GM10266 (cell line): ENCODE data around the gene ZNF264.
"Not testable (repeated sequence)": the region's sequence is repeated elsewhere in the genome, so short reads cannot be mapped to it uniquely, and the experiment has no call there.

Experiments used
- DNase-seq: peaks from one replicate; pipeline ENCODE4 v3.0.0; 2012; ENCODE audit errors: extremely low spot score
- TF ChIP-seq, protein P1 (sequence below): IDR thresholded peaks from 2 replicates; pipeline ENCODE4 v1.5.1; 2012; ENCODE audit warnings: mild to moderate bottlenecking, low read depth; ENCODE audit not compliant: control insufficient read depth, insufficient read depth; ENCODE audit errors: missing control alignments

The ZNF264 gene

DNA sequence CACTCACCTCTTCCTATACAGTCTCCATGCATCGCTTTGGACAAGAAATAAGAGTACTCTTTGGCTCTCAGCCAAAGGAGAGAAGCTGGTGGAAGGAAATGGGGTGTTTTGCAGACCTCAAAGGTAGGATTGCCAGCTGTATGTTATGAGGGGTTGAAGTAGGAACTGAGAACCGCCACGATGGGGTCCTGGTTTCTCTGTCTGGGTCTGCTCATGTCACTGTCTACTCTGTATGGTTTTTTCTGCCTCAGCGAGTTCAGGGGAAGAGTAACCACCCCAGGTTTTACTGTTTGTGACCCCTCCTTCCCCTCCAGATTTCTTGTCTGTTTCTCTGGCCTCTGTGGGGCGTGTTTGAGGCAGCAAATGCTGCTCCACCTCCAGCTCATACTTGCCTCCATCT, 53.2 kb downstream of the ZNF264 start:
- no peak for DNase-seq
- TF ChIP-seq, protein P1, sequence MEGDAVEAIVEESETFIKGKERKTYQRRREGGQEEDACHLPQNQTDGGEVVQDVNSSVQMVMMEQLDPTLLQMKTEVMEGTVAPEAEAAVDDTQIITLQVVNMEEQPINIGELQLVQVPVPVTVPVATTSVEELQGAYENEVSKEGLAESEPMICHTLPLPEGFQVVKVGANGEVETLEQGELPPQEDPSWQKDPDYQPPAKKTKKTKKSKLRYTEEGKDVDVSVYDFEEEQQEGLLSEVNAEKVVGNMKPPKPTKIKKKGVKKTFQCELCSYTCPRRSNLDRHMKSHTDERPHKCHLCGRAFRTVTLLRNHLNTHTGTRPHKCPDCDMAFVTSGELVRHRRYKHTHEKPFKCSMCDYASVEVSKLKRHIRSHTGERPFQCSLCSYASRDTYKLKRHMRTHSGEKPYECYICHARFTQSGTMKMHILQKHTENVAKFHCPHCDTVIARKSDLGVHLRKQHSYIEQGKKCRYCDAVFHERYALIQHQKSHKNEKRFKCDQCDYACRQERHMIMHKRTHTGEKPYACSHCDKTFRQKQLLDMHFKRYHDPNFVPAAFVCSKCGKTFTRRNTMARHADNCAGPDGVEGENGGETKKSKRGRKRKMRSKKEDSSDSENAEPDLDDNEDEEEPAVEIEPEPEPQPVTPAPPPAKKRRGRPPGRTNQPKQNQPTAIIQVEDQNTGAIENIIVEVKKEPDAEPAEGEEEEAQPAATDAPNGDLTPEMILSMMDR: no peak

DNA sequence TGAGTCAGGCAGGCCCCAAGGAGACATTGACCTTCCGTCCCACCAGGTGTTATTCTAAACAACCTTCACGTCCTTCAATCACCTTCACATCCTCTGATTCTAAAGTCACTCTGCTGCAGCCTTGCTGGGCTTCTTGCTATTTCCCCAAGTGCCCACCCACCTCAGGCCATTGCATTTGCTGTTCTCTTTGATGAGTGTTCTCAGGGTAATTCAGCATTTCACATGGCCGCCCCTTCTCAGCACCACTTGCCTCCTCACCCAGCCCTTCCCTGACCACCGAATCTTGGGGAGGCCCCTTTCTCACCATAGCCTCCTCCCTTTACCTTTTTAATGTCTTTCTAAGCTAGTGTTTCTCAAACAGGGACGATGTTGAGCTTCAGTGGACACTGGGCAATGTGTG, 53.8 kb downstream of the ZNF264 start:
- no peak for DNase-seq
- TF ChIP-seq, protein P1: no peak

DNA sequence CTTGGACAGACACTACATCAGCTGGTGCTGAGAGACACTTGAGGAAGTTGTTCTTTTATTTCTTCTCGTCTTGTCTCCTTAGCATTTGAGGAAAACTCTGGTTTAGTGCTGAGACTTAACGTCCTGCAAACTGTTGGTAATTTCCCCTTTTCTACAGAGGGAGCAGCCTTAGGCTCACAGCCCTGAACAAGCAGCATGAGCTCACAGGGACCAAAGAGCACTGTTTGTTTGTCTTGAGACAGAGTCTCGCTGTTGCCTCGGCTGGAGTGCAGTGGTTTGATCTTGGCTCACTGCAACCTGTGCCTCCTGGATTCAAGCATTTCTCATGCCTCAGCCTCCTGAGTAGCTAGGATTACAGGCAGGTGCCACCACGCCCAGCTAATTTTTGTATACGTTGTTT, 54.7 kb downstream of the ZNF264 start:
- DNase-seq: no peak
- TF ChIP-seq, protein P1: no peak

DNA sequence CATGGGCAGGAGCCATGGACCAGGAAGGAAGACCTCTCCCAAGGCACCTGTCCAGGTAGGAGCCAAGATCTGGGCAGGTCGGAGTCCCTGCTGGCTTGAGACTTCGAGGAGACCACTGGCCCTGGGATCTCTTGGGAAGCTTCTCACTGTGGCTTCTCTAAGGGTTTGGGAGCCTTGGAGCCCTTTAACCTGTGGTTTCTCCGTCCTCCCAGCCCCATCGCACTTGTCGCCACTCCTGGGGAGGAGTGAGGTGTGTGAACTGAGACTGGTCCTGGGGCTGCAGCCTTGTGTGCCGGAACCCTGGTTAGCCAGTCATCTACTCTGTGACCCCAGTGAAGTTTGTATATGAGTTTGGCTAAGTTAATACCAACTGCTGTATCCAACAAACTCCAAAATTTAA, 57.3 kb downstream of the ZNF264 start:
- TF ChIP-seq, protein P1: no peak
- DNase-seq: no peak

DNA sequence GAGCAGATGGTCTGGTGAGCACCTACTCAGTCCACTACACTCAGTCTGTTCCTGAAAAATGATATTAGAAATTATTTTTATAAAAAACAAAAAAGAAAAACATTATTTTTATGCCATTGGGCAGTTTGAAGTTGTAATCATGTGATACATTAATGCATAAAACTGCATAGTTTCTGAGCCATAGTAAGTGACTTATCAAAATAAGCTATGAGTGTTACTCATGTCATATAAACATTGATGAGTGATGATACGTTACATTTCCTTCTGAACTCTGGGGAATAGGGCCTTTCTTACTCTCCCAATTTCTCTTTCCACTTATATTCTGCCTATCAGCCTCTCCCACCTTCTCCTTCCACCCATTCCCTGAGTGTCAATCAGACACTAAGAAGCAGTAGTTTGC, 58.0 kb downstream of the ZNF264 start:
- no peak for DNase-seq
- TF ChIP-seq, protein P1: no peak

DNA sequence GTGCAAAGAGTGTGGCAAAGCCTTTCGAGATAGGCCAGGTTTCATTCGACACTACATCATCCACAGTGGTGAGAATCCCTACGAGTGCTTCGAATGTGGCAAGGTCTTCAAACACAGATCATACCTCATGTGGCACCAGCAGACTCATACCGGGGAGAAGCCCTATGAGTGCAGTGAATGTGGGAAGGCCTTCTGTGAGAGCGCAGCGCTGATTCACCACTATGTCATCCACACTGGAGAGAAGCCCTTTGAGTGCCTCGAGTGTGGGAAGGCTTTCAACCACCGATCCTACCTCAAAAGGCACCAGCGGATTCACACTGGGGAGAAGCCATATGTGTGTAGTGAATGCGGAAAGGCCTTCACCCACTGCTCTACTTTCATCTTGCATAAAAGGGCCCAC, 62.5 kb downstream of the ZNF264 start:
- not testable (repeated sequence) for DNase-seq

DNA sequence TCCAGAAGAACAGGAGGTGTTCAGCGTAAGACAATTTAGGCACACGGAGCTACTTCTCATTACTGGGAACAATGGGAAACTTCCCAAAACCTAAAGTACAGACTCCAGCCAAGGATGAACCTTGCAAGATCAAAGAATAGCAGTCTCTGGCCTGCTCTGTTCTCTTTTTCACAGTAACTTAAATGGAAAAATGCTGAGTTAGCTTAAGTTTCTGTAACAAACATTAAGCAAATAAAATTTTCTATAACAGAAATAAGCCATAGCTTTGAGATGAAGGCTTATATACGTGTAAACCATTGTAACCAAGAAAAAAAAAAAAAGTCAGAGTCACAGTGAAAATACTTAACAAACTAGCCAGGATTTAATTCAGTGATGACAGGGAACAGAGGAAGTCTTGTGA, 70.7 kb downstream of the ZNF264 start:
- TF ChIP-seq, protein P1: no peak
- DNase-seq: no peak

DNA sequence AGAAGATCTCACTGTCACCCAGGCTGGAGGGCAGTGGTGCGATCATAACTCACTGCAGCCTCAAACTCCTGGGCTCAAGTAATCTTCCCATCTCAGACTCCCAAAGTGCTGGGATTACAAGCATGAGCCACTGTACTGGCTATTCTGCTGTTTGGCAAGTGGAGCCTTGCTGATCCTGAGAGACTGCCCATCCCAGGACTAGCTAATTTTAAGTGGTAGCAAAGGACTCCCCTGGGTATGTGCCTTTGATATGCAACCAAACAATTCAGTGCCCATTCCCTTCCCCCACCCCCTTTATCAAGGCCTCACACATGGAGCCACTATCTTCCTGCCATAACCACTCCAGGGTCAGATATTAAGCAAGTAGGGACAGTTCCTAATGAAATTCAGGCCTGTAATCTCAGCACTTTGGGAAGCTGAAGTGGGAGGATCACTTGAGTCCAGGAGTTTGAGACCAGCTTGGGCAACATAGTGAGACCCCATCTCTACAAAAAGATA, 72.0 kb downstream of the ZNF264 start:
- TF ChIP-seq, protein P1: no peak

More for the DNA sequence above, 72.0 kb downstream of the ZNF264 start:
- DNase-seq: no peak
